Esophagus squamous epithelium (tissue), 4 donors: ENCODE results near the gene DPP9.

Source experiments
- POLR2A ChIP-seq, 4 donors: fragments of 450-650 bp; IDR thresholded peaks; one replicate each; pipeline ENCODE4 v1.6.1; 2017; ENCODE audit warnings: antibody characterized with exemption in 4 of 4, mild to moderate bottlenecking in 4 of 4, moderate library complexity in 3 of 4
- TF ChIP-seq, protein P1 (sequence below), 6 experiments: fragments of 450-650 bp in 4 of 6; fragments of 200-600 bp in 2 of 6; sonication (generic) in 2 of 6; IDR thresholded peaks; one replicate each; pipeline ENCODE4 v1.5.1; 2016 to 2019; ENCODE audit warnings: antibody characterized with exemption in 6 of 6, mild to moderate bottlenecking in 4 of 6, moderate library complexity in 4 of 6

DNA sequence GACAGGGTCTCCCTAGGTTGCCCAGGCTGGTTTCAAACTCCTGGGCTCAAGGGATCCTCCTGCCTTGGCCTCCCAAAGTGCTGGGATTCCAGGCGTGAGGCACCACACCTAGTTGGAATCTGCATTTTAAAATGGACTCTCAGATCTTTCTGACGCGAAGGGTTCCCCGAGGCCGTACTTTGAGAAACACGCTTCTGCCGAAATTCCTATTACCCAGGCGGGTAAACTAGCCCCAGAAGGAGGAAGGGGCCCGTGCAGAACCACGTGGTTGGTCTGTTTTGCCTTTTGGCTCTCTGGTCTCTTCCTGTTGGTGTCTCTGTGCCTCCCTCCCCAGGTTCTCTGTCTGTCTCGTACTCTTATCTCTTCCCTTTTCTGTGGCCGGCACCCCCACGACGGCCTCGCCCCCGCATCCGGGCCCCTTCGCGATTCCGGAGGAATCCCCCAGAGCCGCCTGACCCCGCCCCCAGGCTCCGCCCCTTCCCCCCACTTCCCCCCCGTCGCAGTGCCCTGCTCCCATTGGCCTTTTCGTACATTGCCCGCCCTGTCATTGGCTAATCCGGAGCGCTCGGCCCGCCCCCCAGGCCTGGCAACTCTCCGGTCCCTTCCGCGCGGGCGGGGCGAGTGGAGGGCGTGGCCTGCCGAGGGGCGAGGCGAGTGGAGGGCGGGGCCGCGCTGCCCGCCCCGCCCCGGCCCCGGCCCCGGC lies 84.7 kb downstream of the DPP9 start, which contains the start of gene TNFAIP8L1:
- TF ChIP-seq POLR2A (IDR thresholded peaks at IDR 0.05): no peak
- TF ChIP-seq, protein P1, sequence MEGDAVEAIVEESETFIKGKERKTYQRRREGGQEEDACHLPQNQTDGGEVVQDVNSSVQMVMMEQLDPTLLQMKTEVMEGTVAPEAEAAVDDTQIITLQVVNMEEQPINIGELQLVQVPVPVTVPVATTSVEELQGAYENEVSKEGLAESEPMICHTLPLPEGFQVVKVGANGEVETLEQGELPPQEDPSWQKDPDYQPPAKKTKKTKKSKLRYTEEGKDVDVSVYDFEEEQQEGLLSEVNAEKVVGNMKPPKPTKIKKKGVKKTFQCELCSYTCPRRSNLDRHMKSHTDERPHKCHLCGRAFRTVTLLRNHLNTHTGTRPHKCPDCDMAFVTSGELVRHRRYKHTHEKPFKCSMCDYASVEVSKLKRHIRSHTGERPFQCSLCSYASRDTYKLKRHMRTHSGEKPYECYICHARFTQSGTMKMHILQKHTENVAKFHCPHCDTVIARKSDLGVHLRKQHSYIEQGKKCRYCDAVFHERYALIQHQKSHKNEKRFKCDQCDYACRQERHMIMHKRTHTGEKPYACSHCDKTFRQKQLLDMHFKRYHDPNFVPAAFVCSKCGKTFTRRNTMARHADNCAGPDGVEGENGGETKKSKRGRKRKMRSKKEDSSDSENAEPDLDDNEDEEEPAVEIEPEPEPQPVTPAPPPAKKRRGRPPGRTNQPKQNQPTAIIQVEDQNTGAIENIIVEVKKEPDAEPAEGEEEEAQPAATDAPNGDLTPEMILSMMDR (IDR thresholded peaks at IDR 0.05): no peak
